HG03575 (cell line): Measurements from ENCODE around the gene MOB1A.
"Not testable (repeated sequence)": the region's sequence is repeated elsewhere in the genome, so short reads cannot be mapped to it uniquely, and the experiment has no call there.

Experiments used
- ATAC-seq: cut with Tn5 transposase; IDR thresholded peaks from one replicate; pipeline ENCODE4 v1.9.1; 2021; ENCODE audit not compliant: unreplicated experiment, insufficient number of reproducible peaks, low FRiP score; ENCODE audit errors: extremely low read depth

The MOB1A gene

DNA sequence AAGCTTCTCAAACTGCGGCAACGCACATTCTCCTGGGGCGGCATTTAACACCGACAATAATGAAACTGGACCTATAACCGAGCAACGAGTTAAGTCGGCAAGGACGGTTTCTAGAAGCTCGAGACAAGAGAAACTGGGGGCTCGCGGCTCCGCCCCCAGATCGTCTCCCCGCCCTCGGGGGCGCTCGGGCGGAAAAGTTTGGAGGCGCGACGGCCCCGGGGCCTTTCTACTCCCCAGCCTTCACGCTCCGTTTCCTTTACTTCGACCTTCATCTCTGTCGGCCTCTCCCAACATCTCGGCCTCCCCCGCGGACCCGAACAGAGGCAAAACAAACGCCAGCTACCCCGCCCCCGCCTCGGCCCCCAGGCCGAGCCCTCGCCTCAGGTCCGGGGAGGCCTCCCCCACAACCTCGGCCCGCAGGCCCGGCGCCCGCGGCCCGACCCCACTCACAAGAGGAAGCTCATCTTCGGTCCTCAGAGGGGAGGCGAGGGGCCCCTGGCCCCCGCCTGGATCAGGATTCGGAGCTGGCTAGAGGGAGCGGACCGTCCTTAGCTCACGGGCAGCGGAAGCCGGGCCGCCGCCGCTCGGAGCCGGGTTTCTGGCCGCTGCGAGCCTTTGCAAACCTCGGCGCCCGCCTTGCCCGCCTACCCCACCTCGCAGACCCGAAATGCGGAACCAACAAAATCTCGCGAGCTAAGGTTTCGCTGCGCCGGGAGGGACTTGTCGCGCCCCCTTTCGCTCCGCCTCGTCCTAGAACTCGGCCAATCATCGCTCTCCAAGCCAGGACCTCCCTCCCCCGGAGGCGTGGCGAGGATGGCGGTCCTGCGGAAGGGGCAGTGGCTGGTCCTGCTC, at the start of gene MOB1A:
Gene MOB1A (minus strand): TSS at position 669 of the 852 bp plus-strand sequence. CDS start 205 bp downstream, at position 464.
- ATAC-seq: peak; percentile 51

GRCh38 chr2:74227646-74228045, 49.0 kb upstream of the MOB1A start:
- ATAC-seq: no peak

DNA sequence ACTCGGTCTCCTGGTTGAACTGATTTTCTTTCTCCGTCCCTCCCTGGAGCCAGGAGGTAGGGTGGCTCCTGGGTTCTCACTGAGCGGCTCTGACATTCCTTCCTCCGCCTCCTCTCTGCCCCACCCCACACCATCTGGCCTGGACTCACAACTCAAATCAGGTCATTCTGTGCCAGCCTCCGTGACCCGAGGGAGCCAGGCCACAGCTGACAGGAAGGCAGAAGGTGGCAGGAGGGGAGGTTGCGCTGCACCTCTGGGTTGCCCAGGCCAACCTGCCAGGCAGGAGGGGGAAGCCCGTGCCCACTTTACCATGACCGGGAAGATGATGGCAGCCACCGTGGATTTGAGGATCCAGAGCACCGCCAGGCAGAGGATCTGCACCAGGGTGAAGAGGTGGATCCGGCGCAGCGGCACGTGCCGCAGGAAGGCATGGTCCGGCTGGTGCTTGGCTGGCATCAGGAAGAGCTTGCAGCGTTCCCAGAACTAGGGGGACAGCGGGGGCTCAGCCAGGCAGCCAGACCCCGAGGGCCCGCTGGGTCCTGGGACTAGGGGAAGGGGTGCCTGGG, 48.1 kb upstream of the MOB1A start:
- no peak for ATAC-seq

DNA sequence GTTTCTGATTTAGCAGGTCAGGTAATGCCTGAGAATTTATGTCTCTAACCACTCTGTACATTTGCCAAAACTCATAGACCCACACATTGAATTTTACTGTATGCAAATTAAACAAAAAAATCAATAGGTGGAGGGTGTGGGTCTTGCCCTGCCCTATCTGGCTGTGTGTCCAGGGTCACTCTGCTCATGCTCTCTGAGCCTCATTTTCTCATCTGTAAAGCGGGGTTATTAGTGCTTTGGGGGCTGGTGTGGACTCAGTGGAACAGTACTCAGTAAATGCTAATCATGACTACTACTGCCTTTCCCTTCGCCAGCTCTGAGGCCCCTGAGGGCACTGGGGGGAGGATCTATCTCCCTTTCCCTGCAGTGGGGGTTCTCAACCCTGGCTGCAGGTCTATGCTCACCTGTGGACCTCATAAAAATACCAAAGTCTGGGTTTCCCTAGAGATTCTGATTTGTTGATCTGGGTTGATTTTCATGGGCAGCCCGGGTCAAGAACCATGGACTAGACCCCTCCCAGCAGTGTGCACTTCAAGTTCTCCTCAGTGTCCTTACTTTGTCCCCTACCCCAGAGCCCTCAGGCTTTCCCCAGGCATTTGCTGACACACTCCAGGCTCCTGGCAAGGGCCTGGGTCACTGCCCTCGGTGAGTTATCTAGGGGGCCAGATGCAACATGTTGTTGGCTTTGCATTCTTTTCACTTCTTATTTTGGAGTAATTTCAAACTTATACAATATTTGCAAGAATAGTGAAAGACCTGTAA, 47.2 kb upstream of the MOB1A start:
- ATAC-seq: no peak

GRCh38 chr2:74223941-74224770, 45.5 kb upstream of the MOB1A start:
- no peak for ATAC-seq

DNA sequence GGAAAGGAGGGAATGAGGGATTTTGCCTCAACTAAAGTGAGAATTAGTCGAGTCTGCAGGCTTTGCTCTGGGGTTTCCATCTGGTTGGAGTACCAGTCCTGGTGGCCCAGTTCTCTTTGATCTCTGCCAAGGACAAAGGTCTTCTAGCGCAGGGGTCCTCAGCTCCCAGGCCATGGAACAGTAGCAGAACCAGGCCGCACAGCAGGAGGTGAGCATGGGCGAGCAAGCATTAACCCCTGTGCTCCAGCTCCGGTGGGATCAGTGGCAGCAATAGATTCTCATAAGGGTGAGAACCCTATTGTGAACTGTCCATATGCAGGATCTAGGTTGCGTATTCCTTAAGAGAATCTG, 43.6 kb upstream of the MOB1A start:
- ATAC-seq: no peak

GRCh38 chr2:74221604-74222299, 43.1 kb upstream of the MOB1A start:
- ATAC-seq: no peak

DNA sequence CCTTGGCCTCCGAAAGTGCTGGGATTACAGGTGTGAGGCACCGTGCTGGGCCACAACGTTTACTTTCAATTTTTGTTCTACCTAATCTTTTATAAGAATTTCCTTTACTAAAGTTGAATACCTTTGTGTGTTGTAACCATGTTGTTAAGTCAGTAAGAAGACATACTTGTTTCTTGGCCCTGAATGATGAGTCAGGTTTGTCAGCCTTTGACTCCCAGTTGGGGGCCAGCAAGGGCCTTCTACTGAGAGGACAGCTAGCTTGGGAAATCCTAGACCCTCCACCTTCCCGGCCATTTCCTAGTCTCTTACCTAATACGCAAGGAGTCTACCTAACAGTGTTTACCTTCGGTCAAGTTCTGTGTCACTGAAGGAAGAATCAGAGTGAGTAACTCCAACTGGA, 42.4 kb upstream of the MOB1A start:
- ATAC-seq: no peak

DNA sequence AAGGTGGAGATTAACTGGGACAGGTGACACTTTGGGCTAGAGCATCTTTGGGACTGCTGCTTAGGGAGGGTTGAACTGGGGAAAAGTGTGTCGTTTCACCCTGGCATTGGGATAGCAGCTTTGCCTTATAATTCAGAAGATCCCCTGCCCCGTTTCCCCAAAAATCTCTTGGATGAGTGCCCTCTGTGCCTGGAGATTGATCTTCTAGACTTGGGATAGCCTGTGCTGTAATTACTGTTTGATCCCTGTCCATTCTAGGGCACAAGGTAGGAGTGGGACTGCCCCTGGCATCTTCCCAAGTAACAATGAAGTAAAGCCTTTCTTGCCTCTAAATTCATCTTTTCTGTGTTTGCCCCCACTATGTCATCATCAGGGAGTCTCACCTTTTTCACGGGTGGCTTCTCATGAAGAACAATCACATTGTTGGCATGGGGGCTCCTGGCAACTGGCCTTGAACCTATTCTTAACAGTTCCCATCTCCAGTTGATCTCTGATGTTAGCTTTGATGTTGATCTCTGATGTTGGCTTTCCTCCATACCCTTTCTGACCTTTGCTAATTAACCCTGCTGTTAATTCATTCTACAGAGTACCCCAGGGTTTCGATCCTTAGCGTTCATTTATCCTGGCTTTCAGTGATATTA, 41.3 kb upstream of the MOB1A start:
- no peak for ATAC-seq

- no peak for ATAC-seq
These were observed 38.0 kb upstream of the MOB1A start for GRCh38 chr2:74216642-74217041.

GRCh38 chr2:74215771-74216170, 37.1 kb upstream of the MOB1A start:
- ATAC-seq: not testable (repeated sequence)

- ATAC-seq: no peak
These were observed 34.2 kb upstream of the MOB1A start for GRCh38 chr2:74212702-74213410.

DNA sequence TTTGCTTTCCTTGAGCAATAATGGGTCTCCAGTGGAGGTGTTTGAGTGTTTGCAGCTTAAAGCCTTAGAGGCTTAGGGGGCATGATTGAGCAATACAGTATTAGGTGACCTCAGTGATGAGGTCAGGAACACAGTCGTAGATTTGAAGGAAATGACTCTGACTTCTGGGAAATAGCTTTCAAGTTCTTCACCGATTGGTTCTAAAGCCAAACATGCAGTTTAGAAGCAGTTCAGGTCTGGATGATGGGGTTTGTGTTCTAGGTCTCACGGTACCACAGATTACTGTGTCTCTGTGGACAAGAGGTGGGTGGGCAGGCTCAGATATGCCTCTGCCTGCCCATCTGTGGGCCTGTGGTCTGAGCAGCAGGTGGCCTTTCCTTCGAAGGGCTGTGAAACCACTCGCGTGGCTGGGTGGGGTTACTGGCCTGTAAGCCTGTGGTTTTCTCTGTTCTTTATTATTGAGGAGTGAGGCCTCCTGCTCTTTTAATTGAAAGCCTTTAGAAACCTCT, 27.6 kb upstream of the MOB1A start:
- no peak for ATAC-seq

GRCh38 chr2:74205596-74205995, 26.9 kb upstream of the MOB1A start:
- no peak for ATAC-seq

- no peak for ATAC-seq
These were observed 26.4 kb upstream of the MOB1A start for GRCh38 chr2:74205113-74205512.

DNA sequence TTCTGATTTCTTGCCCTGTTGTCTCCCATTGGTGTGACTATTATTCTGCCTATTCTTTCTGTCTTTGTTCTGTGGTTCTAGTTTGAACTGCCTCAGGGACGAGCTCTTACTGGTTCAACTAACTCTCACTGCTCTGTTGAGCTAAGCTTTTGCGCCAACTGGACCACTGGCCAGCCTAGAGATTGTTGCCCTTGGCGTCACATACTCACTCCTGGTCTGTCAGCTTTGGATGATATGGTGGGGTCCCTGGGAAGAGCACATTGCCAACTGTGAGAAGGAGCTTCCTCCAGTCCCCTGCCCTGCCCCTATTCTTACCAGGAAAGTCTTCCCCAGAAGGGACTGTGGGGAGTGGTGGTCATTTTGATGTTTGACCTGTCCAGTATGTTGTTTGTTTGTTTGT, 25.8 kb upstream of the MOB1A start:
- ATAC-seq: no peak

- no peak for ATAC-seq
These were observed 22.9 kb upstream of the MOB1A start for GRCh38 chr2:74201596-74201995.
